Measurements from ENCODE around the gene MYH14.

The MYH14 gene

GRCh38 chr19:50261446-50261970 is 58.1 kb downstream of the MYH14 start:
- DNase-seq (ENCODE audit: low read depth) = no peak

DNA sequence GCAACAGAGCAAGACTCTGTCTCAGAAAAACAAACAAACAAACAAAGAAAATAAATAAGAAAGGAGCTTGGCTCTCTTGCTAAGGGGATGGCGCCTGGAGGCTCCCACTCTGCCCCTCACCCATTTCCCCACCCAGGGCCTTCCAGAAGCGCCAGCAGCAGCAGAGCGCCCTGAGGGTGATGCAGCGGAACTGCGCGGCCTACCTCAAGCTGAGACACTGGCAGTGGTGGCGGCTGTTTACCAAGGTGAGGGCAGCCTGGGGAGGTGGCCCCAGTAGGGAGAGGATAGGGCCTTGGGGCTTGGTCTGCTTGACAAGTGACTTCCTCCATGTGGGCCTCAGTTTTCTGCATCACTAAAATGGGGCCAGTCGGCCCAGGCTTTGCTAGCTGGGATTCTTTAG is 59.8 kb downstream of the MYH14 start:
- no peak for DNase-seq (ENCODE audit: low read depth)

- DNase-seq (ENCODE audit: low read depth) = no peak
These were observed 61.2 kb downstream of the MYH14 start for GRCh38 chr19:50264483-50265186.

DNA sequence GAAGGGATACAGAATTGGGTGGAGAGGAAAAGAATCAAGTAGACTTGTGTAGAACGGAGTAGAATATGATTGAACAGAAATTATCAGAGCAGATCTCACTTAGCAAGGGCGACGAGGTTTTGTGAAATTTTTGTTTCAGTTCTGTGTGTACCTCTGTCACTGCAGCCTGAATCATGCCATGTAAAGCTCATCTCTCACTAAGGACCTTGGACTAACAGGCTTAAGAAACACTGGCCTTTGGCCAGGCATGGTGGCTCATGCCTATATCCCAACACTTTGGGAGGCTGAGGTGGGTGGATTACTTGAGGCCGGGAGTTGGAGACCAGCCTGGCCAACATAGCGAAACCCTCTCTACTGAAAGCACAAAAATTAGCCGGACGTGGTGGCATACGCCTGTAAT is 62.6 kb downstream of the MYH14 start:
- no peak for DNase-seq (ENCODE audit: low read depth)

- DNase-seq (ENCODE audit: low read depth) = no peak
These were observed 63.5 kb downstream of the MYH14 start for GRCh38 chr19:50266896-50267295.

GRCh38 chr19:50268041-50268440 is 64.6 kb downstream of the MYH14 start:
- no peak for DNase-seq (ENCODE audit: low read depth)

- DNase-seq (ENCODE audit: low read depth) = no peak
These were observed 65.1 kb downstream of the MYH14 start for GRCh38 chr19:50268501-50268900.

DNA sequence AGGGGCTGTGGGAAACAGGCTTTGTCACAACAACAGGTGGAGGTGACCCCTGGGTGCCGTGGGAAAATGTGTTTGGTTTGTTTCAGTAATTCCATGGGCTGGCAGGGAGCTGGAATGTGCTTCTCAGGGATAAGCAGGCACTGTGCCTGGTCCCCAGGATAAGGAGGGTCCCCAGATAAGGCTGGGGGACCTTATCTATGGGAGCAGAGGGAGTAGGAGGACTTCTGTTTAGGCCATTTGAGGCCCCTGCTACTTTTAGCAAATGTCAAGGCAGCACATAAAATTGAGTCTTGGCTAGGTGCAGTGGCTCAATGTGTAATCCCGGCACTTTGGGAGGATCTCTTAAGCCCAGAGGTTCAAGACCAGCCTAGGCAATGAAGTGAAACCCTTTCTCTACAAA is 66.2 kb downstream of the MYH14 start:
- no peak for DNase-seq (ENCODE audit: low read depth)

GRCh38 chr19:50272263-50272897 is 69.0 kb downstream of the MYH14 start:
- no peak for DNase-seq (ENCODE audit: low read depth)

DNA sequence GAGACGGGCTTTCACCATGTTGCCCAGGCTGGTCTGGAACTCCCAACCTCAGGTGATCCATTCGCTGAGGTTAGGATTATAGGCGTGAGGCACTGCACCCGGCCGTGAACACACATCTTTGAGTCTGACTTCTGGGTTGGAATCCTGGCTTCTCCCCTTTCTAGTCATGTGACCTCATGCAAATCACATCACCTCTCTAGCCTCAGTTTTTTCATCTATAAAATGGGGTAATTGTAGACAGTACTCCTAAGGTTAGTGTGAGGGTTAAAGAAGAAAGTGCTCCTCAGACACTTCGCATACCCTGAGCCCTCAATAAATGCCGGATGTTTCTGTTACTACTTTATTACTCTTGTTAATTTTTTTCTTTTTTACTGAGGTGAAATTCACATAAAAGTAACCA is 70.4 kb downstream of the MYH14 start:
- DNase-seq (ENCODE audit: low read depth) = no peak

- no peak for DNase-seq (ENCODE audit: low read depth)
These were observed 72.4 kb downstream of the MYH14 start for GRCh38 chr19:50275577-50276368.

DNA sequence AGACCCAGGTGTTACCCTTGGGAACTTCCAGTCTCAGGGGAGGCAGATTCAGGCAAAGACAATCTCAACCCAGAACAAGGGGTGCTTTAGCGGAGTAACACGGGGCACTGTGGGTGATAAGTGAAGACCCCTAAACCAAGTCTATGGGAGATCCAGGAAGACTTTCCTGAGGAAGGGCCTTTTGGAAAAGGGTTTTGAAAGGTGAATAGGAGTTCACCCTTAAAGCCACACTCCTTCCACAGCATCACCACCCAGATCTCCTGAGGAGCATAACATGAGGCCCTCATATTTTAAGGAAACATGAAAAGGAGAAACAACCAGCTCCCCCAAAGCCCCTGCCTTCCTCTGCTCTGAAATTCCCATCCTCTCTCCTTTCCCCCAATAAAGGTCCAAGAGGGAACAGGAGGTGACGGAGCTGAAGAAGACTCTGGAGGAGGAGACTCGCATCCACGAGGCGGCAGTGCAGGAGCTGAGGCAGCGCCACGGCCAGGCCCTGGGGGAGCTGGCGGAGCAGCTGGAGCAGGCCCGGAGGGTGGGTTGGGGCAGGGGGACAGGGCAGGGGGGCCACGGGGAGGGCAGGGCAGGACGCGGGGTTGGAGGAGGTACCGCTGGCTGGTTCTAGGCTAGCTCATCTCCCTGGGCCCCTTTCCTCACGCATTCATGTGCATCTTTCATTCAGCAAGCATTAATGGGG is 73.1 kb downstream of the MYH14 start:
- no peak for DNase-seq (ENCODE audit: low read depth)

GRCh38 chr19:50277966-50278580 is 74.7 kb downstream of the MYH14 start:
- no peak for DNase-seq (ENCODE audit: low read depth)

DNA sequence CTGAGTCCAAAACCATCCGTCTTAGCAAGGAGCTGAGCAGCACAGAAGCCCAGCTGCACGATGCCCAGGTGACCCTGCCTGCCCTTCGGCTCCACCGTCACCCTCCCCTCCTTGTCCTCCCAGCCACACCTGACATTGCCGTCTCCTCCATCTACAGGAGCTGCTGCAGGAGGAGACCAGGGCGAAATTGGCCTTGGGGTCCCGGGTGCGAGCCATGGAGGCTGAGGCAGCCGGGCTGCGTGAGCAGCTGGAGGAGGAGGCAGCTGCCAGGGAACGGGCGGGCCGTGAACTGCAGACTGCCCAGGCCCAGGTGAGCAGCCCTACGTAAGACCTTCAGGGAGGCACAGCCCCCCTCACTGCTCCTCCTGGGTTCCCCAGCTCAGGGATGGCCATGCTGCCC is 76.7 kb downstream of the MYH14 start:
- DNase-seq (ENCODE audit: low read depth) = no peak

DNA sequence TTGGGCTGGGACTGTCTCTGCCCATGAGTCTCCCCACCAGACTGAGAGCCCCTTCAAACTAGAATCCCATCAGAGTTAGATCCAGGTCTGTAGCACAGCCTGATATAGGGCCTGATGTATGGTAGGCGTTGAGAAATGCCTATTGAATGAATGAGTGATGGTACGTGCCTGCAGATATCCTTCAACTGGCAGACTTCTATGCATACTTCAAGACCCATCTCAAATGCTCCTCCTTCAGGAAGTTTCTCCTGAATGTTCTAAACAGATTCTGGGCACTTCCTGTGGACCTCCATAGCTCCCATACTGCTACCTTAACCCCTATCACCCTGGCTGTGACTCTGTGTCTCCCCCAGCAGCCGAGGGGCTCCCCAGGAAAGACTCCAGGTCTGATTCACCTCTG is 77.6 kb downstream of the MYH14 start:
- no peak for DNase-seq (ENCODE audit: low read depth)

DNA sequence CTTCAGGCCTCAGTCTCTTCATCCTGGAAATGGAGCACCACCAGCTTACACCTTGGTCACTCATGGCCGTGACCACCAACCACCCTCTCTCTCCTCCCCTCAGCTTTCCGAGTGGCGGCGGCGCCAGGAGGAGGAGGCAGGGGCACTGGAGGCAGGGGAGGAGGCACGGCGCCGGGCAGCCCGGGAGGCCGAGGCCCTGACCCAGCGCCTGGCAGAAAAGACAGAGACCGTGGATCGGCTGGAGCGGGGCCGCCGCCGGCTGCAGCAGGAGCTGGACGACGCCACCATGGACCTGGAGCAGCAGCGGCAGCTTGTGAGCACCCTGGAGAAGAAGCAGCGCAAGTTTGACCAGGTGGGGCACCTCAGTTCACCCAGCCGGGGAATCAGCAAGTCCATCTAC is 78.1 kb downstream of the MYH14 start:
- no peak for DNase-seq (ENCODE audit: low read depth)

DNA sequence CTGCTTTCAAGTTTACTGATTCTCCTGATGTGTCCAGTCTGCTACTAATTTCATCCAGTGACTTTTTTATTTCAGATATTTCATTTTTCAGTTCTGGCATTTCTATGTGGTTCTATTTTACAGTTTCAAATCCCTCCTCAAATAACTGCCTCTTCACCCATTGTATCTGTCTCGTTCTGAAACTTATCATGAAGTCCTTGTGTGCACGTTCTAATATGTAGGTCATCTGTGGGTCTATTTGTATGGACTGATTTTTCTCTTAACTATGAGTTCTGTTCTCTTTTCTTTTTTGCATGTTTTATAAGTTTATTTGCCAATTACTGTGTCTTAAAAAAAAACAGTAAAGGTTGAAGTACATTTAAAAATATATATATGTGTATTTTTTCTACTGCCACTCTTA is 82.4 kb downstream of the MYH14 start:
- no peak for DNase-seq (ENCODE audit: low read depth)

DNA sequence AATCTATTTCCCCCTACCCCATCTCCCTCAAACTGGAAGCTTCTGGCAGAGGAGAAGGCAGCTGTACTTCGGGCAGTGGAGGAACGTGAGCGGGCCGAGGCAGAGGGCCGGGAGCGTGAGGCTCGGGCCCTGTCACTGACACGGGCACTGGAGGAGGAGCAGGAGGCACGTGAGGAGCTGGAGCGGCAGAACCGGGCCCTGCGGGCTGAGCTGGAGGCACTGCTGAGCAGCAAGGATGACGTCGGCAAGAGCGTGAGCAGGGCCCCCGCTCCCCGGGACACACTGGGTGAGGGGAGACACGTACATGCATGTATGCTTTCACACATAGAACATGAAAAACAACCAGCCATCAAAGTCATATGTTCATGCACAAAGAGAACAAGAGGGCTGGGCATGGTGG is 83.0 kb downstream of the MYH14 start:
- DNase-seq (ENCODE audit: low read depth) = no peak

DNA sequence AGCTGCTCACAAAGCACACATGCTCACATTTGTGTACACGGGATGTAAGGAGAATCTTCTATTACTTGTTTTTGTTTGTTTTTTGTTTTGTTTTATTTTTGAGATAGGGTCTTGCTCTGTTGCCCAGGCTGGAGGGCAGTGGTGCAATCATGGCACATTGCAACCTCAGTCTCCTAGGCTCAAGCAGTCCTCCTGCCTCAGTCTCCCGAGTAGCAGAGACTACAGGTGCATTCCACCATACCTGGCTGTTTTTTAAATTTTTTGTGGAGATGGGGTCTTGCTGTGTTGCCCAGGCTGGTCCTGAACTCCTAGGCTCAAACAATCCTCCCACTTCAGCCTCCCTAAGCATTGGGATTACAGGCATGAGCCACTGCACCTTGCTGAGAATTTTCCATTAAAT is 83.9 kb downstream of the MYH14 start:
- DNase-seq (ENCODE audit: low read depth) = no peak

DNA sequence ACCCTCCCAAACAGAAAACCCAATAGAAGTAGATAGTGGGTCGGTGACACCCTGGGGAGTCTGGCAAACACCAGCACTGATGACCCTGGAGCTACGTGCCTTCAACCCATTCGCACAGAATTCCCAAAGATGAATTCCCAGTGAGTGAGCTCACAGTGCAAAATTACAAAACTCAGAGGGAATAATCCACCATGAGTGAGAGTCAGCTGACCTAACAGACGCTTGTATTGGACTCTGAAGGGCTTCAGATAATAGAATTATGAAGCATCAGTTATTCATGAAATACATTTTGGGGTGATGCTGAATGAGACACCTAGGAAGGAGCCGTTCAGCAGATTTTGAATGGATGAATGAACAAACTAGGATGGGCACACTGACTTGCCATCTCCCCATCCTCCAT is 85.5 kb downstream of the MYH14 start:
- DNase-seq (ENCODE audit: low read depth) = no peak

GRCh38 chr19:50290011-50290410 is 86.6 kb downstream of the MYH14 start:
- DNase-seq (ENCODE audit: low read depth) = no peak

DNA sequence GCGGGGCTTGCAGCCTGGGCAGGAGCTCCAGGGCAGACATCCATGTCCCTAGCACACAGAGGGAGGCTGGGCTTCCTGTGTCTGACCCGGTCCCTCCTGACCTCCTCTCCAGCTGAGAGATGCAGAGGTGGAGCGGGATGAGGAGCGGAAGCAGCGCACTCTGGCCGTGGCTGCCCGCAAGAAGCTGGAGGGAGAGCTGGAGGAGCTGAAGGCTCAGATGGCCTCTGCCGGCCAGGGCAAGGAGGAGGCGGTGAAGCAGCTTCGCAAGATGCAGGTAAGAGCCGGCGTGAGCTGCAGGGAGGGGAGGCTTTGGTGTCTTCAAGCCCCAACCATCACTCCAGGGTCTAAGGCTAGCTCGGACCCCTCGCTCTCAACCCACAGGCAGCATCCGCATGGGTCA is 87.4 kb downstream of the MYH14 start:
- DNase-seq (ENCODE audit: low read depth) = no peak
